Gastroesophageal sphincter (tissue), 4 donors: ENCODE measurements around the gene PIM3. TPM values are rescaled to one million over a fixed set of nuclear protein-coding genes. Genes with fewer than 3 reads are reported as not detected.

Experiments
- ATAC-seq: fragments of 150-250 bp; one replicate; pipeline ENCODE4 v1.9.1; 2016; ENCODE audit warnings: mild to moderate bottlenecking, moderate library complexity
- H3K27ac ChIP-seq, 4 donors: fragments of 200-600 bp; sonication (generic) in 3 of 4; 1 replicate in 3 of 4; 2 replicates in 1 of 4; pipeline ENCODE4 v1.5.1; 2016 to 2019
- H3K27me3 ChIP-seq: fragments of 200-600 bp; sonication (generic); one replicate; pipeline ENCODE4 v1.5.1; 2019
- H3K36me3 ChIP-seq, 2 donors: fragments of 200-600 bp; sonication (generic); one replicate each; pipeline ENCODE4 v1.5.1; 2019; ENCODE audit warnings: control low read depth in 1 of 2
- H3K4me1 ChIP-seq, 3 donors: fragments of 200-600 bp; sonication (generic); 1 replicate in 2 of 3; 2 replicates in 1 of 3; pipeline ENCODE4 v1.5.1; 2016 to 2019; ENCODE audit warnings: control low read depth in 2 of 3
- H3K4me3 ChIP-seq, 2 donors: fragments of 200-600 bp; sonication (generic); one replicate each; pipeline ENCODE4 v1.5.1; 2019; ENCODE audit warnings: mild to moderate bottlenecking in 1 of 2, moderate library complexity in 1 of 2
- H3K9me3 ChIP-seq, 3 donors: fragments of 200-600 bp; sonication (generic); one replicate each; pipeline ENCODE4 v1.5.1; 2017 to 2019; ENCODE audit warnings: control low read depth in 2 of 3
- CTCF ChIP-seq, 4 experiments: fragments of 200-600 bp in 2 of 4; fragments of 450-650 bp in 2 of 4; sonication (generic) in 1 of 4; IDR thresholded peaks; one replicate each; pipeline ENCODE4 v1.5.1; 2017 to 2019; ENCODE audit warnings: antibody characterized with exemption in 4 of 4, mild to moderate bottlenecking in 2 of 4, moderate library complexity in 2 of 4
- EP300 ChIP-seq: sonication (generic); formaldehyde crosslinking; IDR thresholded peaks from one replicate; pipeline ENCODE4 v1.6.1; 2017; ENCODE audit warnings: antibody characterized with exemption, mild to moderate bottlenecking
- POLR2A ChIP-seq, 2 donors: fragments of 450-650 bp; IDR thresholded peaks; one replicate each; pipeline ENCODE4 v1.6.1; 2017; ENCODE audit warnings: antibody characterized with exemption in 2 of 2, mild to moderate bottlenecking in 2 of 2, moderate library complexity in 1 of 2
- POLR2AphosphoS5 ChIP-seq: sonication (generic); formaldehyde crosslinking; IDR thresholded peaks from one replicate; pipeline ENCODE4 v1.6.1; 2017; ENCODE audit warnings: antibody characterized with exemption
- WGBS, 2 donors: methylation state at CpG; one replicate each; pipeline ENCODE4 v1.1.5; 2018; ENCODE audit warnings: low coverage in 1 of 2; 5-methylcytosine and 5-hydroxymethylcytosine counted together
- total RNA-seq, 4 donors: library from RNA; depleted of rRNA; stranded (reverse); fragments of >200 nt; gene quantifications; one replicate each; pipeline ENCODE4 v1.1.0, GENCODE V29; 2016

The PIM3 gene
- total RNA-seq, 4 donors from 2014 or later: 30.0 to 58.3 (median 46.4) TPM

GRCh38 chr22:49927483-49928184 lies 32.9 kb upstream of the PIM3 start:
- no peak for TF ChIP-seq POLR2A (IDR thresholded peaks at IDR 0.05)
- no peak for TF ChIP-seq EP300
- H3K4me1 ChIP-seq: peaks cover 0 to 47% (median 8%) of the 10 kb centered on the region in 3 donors
- peaks cover 0 to 36% of the 10 kb centered on the region in 2 donors for H3K36me3 ChIP-seq
- no peak for ATAC-seq
- peaks cover 15% of the 10 kb centered on the region for H3K27me3 ChIP-seq
- no peak overlapping the region for H3K27ac ChIP-seq
- no peak overlapping the region for H3K4me3 ChIP-seq
- 86 to 90% methylated on average over 5 to 10 of the region's 26 CpGs for WGBS, 2 donors
- H3K9me3 ChIP-seq: no peaks in the 10 kb centered on the region

GRCh38 chr22:49928185-49928495 lies 32.4 kb upstream of the PIM3 start:
- Histone ChIP-seq H3K4me3 (no peak overlapping the region), H3K9me3 (no peaks in the 10 kb centered on the region), H3K4me1 (peaks cover 0 to 48% (median 12%) of the 10 kb centered on the region in 3 donors), H3K36me3 (peaks cover 0 to 36% of the 10 kb centered on the region in 2 donors), H3K27me3 (peaks cover 15% of the 10 kb centered on the region), H3K27ac (no peak overlapping the region)
- ATAC-seq: no peak
- TF ChIP-seq EP300 (no peak), POLR2AphosphoS5 (no peak), CTCF (IDR thresholded peaks at IDR 0.05) (no peak), POLR2A (IDR thresholded peaks at IDR 0.05) (no peak)
- WGBS, 2 donors: no CpG with 5 or more reads among the region's 8 CpGs

- TF ChIP-seq POLR2A (IDR thresholded peaks at IDR 0.05): no peak
- TF ChIP-seq EP300: no peak
- no peak for TF ChIP-seq CTCF (IDR thresholded peaks at IDR 0.05)
- TF ChIP-seq POLR2AphosphoS5: no peak
- Histone ChIP-seq H3K9me3 (no peaks in the 10 kb centered on the region), H3K27me3 (peaks cover 15% of the 10 kb centered on the region), H3K36me3 (peaks cover 0 to 35% of the 10 kb centered on the region in 2 donors), H3K4me1 (peaks cover 0 to 48% (median 17%) of the 10 kb centered on the region in 3 donors), H3K27ac (no peak overlapping the region), H3K4me3 (no peak overlapping the region)
- no peak for ATAC-seq
- 61% methylated on average over 9 of the region's 38 CpGs; no CpG with 5 or more reads in 1 of the 2 donors for WGBS, 2 donors
These were observed 31.9 kb upstream of the PIM3 start for GRCh38 chr22:49928555-49929210.

GRCh38 chr22:49929211-49929979 lies 31.2 kb upstream of the PIM3 start:
- Histone ChIP-seq H3K4me1 (peaks cover 0 to 55% (median 24%) of the 10 kb centered on the region in 3 donors), H3K27me3 (peaks cover 15% of the 10 kb centered on the region), H3K9me3 (no peaks in the 10 kb centered on the region), H3K27ac (no peak overlapping the region), H3K4me3 (peak overlapping the region in 1 of 2 donors; percentile 25), H3K36me3 (peaks cover 0 to 28% of the 10 kb centered on the region in 2 donors)
- WGBS, 2 donors: no CpG with 5 or more reads among the region's 75 CpGs
- peak; percentile 45 for ATAC-seq
- TF ChIP-seq CTCF (IDR thresholded peaks at IDR 0.05) (peak in 3 of 4 experiments; percentile 94 to 99 (median 98)), POLR2A (IDR thresholded peaks at IDR 0.05) (no peak)

GRCh38 chr22:49929994-49930575 lies 30.5 kb upstream of the PIM3 start:
- Histone ChIP-seq H3K4me3 (no peak overlapping the region), H3K27me3 (peaks cover 15% of the 10 kb centered on the region), H3K9me3 (no peaks in the 10 kb centered on the region), H3K27ac (peak overlapping the region in 1 of 4 donors; percentile 24), H3K36me3 (peaks cover 0 to 23% of the 10 kb centered on the region in 2 donors), H3K4me1 (peaks cover 0 to 62% (median 30%) of the 10 kb centered on the region in 3 donors)
- no peak for ATAC-seq
- WGBS, 2 donors: no CpG with 5 or more reads among the region's 21 CpGs
- TF ChIP-seq EP300 (no peak), POLR2A (IDR thresholded peaks at IDR 0.05) (no peak)
